HG03439 (cell line): ENCODE results near the gene NOTCH3.

Experiments used
- ATAC-seq: cut with Tn5 transposase; IDR thresholded peaks from one replicate; pipeline ENCODE4 v1.9.1; 2021; ENCODE audit warnings: mild to moderate bottlenecking, moderate library complexity; ENCODE audit not compliant: unreplicated experiment

The NOTCH3 gene

GRCh38 chr19:15236886-15237285 lies 36.1 kb upstream of the NOTCH3 start:
- ATAC-seq: no peak

GRCh38 chr19:15235781-15236180 lies 35.0 kb upstream of the NOTCH3 start:
- ATAC-seq: no peak

- ATAC-seq: no peak
These were observed 33.8 kb upstream of the NOTCH3 start for GRCh38 chr19:15234431-15235130.

GRCh38 chr19:15231271-15231670 lies 30.5 kb upstream of the NOTCH3 start:
- ATAC-seq: no peak

- no peak for ATAC-seq
These were observed 26.5 kb upstream of the NOTCH3 start for GRCh38 chr19:15227261-15227660.

- no peak for ATAC-seq
These were observed 25.0 kb upstream of the NOTCH3 start for GRCh38 chr19:15225760-15226159.

GRCh38 chr19:15223649-15224361 lies 23.0 kb upstream of the NOTCH3 start:
- ATAC-seq: peak; percentile 18

- peak; percentile 80 for ATAC-seq
These were observed 22.2 kb upstream of the NOTCH3 start for GRCh38 chr19:15222738-15223648.

- no peak for ATAC-seq
These were observed 20.0 kb upstream of the NOTCH3 start for GRCh38 chr19:15220833-15221232.

GRCh38 chr19:15218501-15218900 lies 17.7 kb upstream of the NOTCH3 start:
- no peak for ATAC-seq

GRCh38 chr19:15216363-15216762 lies 15.6 kb upstream of the NOTCH3 start:
- ATAC-seq: no peak

- no peak for ATAC-seq
These were observed 13.1 kb upstream of the NOTCH3 start for GRCh38 chr19:15213715-15214381.

GRCh38 chr19:15212711-15213110 lies 11.9 kb upstream of the NOTCH3 start:
- ATAC-seq: no peak

- ATAC-seq: no peak
These were observed 9.6 kb upstream of the NOTCH3 start for GRCh38 chr19:15210323-15210781.

- no peak for ATAC-seq
These were observed 704 bp upstream of the NOTCH3 start for GRCh38 chr19:15201374-15202023.

- ATAC-seq: no peak
These were observed 888 bp downstream of the NOTCH3 start for GRCh38 chr19:15199661-15200552.

- ATAC-seq: no peak
These were observed 1.7 kb downstream of the NOTCH3 start for GRCh38 chr19:15198951-15199660.

GRCh38 chr19:15197942-15198341 lies 2.9 kb downstream of the NOTCH3 start:
- ATAC-seq: no peak
